ENCODE measurements around the gene TMEM107.
A peak's percentile ranks its signal among the peaks of the same experiment; 100 is the strongest.

TMEM107 gene

DNA sequence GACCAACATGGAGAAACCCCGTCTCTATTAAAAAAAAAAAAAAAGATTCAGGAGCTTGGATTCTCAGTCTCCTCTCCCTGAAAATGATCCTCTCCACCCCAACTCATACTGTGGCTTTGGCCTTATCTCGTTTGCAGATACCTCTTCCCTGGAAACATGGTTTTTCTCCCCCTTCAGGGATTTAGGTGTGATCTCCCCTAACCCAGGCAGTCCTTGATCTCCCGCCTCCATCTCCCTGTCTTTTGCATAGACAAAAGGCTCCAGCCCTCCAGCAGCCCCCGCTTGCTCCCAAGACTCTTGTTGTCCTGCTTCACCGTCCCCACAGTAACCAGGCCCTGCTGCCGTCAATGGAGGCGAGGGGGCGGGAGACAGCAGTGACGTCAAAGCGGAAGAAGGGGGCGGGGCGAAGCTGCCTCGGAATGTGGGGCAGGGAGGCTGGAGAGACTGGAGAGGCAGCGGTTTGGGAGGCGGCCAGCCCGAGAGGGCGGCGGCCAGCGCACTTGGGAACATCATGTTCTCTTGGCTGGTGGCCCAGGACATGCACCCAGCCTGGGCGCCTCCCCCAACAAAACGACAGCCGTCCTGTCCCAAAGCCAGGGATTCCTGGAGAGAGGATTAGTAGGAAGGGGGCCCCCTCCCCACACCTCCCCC, 22.1 kb downstream of the TMEM107 start (continued):
- TF ChIP-seq, protein P1, sequence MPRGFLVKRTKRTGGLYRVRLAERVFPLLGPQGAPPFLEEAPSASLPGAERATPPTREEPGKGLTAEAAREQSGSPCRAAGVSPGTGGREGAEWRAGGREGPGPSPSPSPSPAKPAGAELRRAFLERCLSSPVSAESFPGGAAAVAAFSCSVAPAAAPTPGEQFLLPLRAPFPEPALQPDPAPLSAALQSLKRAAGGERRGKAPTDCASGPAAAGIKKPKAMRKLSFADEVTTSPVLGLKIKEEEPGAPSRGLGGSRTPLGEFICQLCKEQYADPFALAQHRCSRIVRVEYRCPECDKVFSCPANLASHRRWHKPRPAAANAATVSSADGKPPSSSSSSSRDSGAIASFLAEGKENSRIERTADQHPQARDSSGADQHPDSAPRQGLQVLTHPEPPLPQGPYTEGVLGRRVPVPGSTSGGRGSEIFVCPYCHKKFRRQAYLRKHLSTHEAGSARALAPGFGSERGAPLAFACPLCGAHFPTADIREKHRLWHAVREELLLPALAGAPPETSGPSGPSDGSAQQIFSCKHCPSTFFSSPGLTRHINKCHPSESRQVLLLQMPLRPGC (tag by site-specific recombination; IDR thresholded peaks at IDR 0.05), result peak; percentile 100
- TF ChIP-seq, protein P2, sequence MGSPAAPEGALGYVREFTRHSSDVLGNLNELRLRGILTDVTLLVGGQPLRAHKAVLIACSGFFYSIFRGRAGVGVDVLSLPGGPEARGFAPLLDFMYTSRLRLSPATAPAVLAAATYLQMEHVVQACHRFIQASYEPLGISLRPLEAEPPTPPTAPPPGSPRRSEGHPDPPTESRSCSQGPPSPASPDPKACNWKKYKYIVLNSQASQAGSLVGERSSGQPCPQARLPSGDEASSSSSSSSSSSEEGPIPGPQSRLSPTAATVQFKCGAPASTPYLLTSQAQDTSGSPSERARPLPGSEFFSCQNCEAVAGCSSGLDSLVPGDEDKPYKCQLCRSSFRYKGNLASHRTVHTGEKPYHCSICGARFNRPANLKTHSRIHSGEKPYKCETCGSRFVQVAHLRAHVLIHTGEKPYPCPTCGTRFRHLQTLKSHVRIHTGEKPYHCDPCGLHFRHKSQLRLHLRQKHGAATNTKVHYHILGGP (tag by site-specific recombination; IDR thresholded peaks at IDR 0.05), result peak; percentile 91
- TF ChIP-seq, protein P3, sequence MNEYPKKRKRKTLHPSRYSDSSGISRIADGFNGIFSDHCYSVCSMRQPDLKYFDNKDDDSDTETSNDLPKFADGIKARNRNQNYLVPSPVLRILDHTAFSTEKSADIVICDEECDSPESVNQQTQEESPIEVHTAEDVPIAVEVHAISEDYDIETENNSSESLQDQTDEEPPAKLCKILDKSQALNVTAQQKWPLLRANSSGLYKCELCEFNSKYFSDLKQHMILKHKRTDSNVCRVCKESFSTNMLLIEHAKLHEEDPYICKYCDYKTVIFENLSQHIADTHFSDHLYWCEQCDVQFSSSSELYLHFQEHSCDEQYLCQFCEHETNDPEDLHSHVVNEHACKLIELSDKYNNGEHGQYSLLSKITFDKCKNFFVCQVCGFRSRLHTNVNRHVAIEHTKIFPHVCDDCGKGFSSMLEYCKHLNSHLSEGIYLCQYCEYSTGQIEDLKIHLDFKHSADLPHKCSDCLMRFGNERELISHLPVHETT (tag by site-specific recombination; IDR thresholded peaks at IDR 0.05), result 0 out of 2 replicates have a peak, but pooled peaks have one; percentile 18
- TF ChIP-seq, protein P4, sequence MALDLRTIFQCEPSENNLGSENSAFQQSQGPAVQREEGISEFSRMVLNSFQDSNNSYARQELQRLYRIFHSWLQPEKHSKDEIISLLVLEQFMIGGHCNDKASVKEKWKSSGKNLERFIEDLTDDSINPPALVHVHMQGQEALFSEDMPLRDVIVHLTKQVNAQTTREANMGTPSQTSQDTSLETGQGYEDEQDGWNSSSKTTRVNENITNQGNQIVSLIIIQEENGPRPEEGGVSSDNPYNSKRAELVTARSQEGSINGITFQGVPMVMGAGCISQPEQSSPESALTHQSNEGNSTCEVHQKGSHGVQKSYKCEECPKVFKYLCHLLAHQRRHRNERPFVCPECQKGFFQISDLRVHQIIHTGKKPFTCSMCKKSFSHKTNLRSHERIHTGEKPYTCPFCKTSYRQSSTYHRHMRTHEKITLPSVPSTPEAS (tag by site-specific recombination; IDR thresholded peaks at IDR 0.05), result no peak
- TF ChIP-seq, protein P5, sequence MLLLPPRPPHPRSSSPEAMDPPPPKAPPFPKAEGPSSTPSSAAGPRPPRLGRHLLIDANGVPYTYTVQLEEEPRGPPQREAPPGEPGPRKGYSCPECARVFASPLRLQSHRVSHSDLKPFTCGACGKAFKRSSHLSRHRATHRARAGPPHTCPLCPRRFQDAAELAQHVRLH (tag by site-specific recombination; IDR thresholded peaks at IDR 0.05), result peak; percentile 56
- peak; percentile 78 for TF ChIP-seq ZNF843 (tag by site-specific recombination; IDR thresholded peaks at IDR 0.05)
- no peak for TF ChIP-seq TRIM28 (IDR thresholded peaks at IDR 0.05; ENCODE audit: borderline replicate concordance, low read length)
- TF ChIP-seq ZNF76 (tag by site-specific recombination; IDR thresholded peaks at IDR 0.05; ENCODE audit: borderline replicate concordance, low read depth), result 0 out of 2 replicates have a peak, but pooled peaks have one; percentile 32
- no peak for TF ChIP-seq ZNF670 (tag by site-specific recombination; IDR thresholded peaks at IDR 0.05; ENCODE audit: low read depth)
- TF ChIP-seq, protein P6, sequence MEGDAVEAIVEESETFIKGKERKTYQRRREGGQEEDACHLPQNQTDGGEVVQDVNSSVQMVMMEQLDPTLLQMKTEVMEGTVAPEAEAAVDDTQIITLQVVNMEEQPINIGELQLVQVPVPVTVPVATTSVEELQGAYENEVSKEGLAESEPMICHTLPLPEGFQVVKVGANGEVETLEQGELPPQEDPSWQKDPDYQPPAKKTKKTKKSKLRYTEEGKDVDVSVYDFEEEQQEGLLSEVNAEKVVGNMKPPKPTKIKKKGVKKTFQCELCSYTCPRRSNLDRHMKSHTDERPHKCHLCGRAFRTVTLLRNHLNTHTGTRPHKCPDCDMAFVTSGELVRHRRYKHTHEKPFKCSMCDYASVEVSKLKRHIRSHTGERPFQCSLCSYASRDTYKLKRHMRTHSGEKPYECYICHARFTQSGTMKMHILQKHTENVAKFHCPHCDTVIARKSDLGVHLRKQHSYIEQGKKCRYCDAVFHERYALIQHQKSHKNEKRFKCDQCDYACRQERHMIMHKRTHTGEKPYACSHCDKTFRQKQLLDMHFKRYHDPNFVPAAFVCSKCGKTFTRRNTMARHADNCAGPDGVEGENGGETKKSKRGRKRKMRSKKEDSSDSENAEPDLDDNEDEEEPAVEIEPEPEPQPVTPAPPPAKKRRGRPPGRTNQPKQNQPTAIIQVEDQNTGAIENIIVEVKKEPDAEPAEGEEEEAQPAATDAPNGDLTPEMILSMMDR (tag by site-specific recombination; IDR thresholded peaks at IDR 0.05), result no peak
- TF ChIP-seq, protein P7, sequence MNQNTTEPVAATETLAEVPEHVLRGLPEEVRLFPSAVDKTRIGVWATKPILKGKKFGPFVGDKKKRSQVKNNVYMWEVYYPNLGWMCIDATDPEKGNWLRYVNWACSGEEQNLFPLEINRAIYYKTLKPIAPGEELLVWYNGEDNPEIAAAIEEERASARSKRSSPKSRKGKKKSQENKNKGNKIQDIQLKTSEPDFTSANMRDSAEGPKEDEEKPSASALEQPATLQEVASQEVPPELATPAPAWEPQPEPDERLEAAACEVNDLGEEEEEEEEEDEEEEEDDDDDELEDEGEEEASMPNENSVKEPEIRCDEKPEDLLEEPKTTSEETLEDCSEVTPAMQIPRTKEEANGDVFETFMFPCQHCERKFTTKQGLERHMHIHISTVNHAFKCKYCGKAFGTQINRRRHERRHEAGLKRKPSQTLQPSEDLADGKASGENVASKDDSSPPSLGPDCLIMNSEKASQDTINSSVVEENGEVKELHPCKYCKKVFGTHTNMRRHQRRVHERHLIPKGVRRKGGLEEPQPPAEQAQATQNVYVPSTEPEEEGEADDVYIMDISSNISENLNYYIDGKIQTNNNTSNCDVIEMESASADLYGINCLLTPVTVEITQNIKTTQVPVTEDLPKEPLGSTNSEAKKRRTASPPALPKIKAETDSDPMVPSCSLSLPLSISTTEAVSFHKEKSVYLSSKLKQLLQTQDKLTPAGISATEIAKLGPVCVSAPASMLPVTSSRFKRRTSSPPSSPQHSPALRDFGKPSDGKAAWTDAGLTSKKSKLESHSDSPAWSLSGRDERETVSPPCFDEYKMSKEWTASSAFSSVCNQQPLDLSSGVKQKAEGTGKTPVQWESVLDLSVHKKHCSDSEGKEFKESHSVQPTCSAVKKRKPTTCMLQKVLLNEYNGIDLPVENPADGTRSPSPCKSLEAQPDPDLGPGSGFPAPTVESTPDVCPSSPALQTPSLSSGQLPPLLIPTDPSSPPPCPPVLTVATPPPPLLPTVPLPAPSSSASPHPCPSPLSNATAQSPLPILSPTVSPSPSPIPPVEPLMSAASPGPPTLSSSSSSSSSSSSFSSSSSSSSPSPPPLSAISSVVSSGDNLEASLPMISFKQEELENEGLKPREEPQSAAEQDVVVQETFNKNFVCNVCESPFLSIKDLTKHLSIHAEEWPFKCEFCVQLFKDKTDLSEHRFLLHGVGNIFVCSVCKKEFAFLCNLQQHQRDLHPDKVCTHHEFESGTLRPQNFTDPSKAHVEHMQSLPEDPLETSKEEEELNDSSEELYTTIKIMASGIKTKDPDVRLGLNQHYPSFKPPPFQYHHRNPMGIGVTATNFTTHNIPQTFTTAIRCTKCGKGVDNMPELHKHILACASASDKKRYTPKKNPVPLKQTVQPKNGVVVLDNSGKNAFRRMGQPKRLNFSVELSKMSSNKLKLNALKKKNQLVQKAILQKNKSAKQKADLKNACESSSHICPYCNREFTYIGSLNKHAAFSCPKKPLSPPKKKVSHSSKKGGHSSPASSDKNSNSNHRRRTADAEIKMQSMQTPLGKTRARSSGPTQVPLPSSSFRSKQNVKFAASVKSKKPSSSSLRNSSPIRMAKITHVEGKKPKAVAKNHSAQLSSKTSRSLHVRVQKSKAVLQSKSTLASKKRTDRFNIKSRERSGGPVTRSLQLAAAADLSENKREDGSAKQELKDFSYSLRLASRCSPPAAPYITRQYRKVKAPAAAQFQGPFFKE (tag by site-specific recombination; IDR thresholded peaks at IDR 0.05; ENCODE audit: borderline replicate concordance), result no peak
- no peak for TF ChIP-seq ZNF114 (tag by site-specific recombination; IDR thresholded peaks at IDR 0.05)
- TF ChIP-seq ZNF311 (tag by site-specific recombination; IDR thresholded peaks at IDR 0.05; ENCODE audit: borderline replicate concordance), result no peak
- TF ChIP-seq, protein P8, sequence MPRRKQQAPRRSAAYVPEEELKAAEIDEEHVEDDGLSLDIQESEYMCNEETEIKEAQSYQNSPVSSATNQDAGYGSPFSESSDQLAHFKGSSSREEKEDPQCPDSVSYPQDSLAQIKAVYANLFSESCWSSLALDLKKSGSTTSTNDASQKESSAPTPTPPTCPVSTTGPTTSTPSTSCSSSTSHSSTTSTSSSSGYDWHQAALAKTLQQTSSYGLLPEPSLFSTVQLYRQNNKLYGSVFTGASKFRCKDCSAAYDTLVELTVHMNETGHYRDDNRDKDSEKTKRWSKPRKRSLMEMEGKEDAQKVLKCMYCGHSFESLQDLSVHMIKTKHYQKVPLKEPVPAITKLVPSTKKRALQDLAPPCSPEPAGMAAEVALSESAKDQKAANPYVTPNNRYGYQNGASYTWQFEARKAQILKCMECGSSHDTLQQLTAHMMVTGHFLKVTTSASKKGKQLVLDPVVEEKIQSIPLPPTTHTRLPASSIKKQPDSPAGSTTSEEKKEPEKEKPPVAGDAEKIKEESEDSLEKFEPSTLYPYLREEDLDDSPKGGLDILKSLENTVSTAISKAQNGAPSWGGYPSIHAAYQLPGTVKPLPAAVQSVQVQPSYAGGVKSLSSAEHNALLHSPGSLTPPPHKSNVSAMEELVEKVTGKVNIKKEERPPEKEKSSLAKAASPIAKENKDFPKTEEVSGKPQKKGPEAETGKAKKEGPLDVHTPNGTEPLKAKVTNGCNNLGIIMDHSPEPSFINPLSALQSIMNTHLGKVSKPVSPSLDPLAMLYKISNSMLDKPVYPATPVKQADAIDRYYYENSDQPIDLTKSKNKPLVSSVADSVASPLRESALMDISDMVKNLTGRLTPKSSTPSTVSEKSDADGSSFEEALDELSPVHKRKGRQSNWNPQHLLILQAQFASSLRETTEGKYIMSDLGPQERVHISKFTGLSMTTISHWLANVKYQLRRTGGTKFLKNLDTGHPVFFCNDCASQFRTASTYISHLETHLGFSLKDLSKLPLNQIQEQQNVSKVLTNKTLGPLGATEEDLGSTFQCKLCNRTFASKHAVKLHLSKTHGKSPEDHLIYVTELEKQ (tag by site-specific recombination; IDR thresholded peaks at IDR 0.05; ENCODE audit: borderline replicate concordance), result 0 out of 2 replicates have a peak, but pooled peaks have one; percentile 18
- no peak for TF ChIP-seq ZNF426 (tag by site-specific recombination; IDR thresholded peaks at IDR 0.05)
- peak; percentile 91 for TF ChIP-seq SP3 (tag by site-specific recombination; IDR thresholded peaks at IDR 0.05)
- peak; percentile 11; the same call in 1 of the 2 replicates for TF ChIP-seq ZNF335 (tag by site-specific recombination; conservative IDR thresholded peaks at IDR 0.05)
- TF ChIP-seq, protein P9, sequence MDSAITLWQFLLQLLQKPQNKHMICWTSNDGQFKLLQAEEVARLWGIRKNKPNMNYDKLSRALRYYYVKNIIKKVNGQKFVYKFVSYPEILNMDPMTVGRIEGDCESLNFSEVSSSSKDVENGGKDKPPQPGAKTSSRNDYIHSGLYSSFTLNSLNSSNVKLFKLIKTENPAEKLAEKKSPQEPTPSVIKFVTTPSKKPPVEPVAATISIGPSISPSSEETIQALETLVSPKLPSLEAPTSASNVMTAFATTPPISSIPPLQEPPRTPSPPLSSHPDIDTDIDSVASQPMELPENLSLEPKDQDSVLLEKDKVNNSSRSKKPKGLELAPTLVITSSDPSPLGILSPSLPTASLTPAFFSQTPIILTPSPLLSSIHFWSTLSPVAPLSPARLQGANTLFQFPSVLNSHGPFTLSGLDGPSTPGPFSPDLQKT (IDR thresholded peaks at IDR 0.05; ENCODE audit: borderline replicate concordance, low read depth, low read length), result no peak
- TF ChIP-seq ZBTB1 (tag by site-specific recombination; IDR thresholded peaks at IDR 0.05), result peak; percentile 12; the same call in 1 of the 2 replicates
